Gastrocnemius medialis (tissue), 4 donors: Measurements from ENCODE around the gene PARD6A. TPM values are rescaled to one million over a fixed set of nuclear protein-coding genes. Genes with fewer than 3 reads are reported as not detected.

Experiments used
- ATAC-seq, 2 donors: fragments of 150-250 bp; one replicate each; pipeline ENCODE4 v1.9.1; 2016
- DNase-seq, 2 donors: peaks; one replicate each; pipeline ENCODE4 v3.0.0-alpha.2; 2019
- H3K27ac ChIP-seq, 4 donors: fragments of 200-600 bp; sonication (generic); 1 replicate in 1 of 4; 2 replicates in 3 of 4; pipeline ENCODE4 v1.5.1; 2016 to 2018; ENCODE audit warnings: mild to moderate bottlenecking in 2 of 4, moderate library complexity in 1 of 4
- H3K27me3 ChIP-seq, 3 donors: fragments of 200-600 bp; sonication (generic) in 2 of 3; 1 replicate in 1 of 3; 2 replicates in 2 of 3; pipeline versions ENCODE4 v1.5.1 to v1.6.0; 2016 to 2019; ENCODE audit warnings: mild to moderate bottlenecking in 1 of 3, moderate library complexity in 1 of 3
- H3K36me3 ChIP-seq, 2 donors: fragments of 200-600 bp; sonication (generic) in 1 of 2; one replicate each; pipeline ENCODE4 v1.5.1; 2017 to 2018
- H3K4me1 ChIP-seq, 2 donors: fragments of 200-600 bp; sonication (generic) in 1 of 2; one replicate each; pipeline ENCODE4 v1.5.1; 2016 to 2017; ENCODE audit warnings: mild to moderate bottlenecking in 2 of 2
- H3K4me3 ChIP-seq, 4 donors: fragments of 200-600 bp; sonication (generic) in 3 of 4; 1 replicate in 1 of 4; 2 replicates in 3 of 4; pipeline ENCODE4 v1.5.1; 2016 to 2019; ENCODE audit warnings: mild to moderate bottlenecking in 2 of 4
- H3K9me3 ChIP-seq, 3 donors: fragments of 200-600 bp; sonication (generic) in 2 of 3; 1 replicate in 1 of 3; 2 replicates in 2 of 3; pipeline ENCODE4 v1.5.1; 2016 to 2019
- CTCF ChIP-seq, 5 experiments: fragments of 450-650 bp in 3 of 5; fragments of 200-600 bp in 2 of 5; sonication (generic) in 2 of 5; IDR thresholded peaks in 4 of 5; conservative IDR thresholded peaks in 1 of 5; 1 replicate in 4 of 5; 2 replicates in 1 of 5; pipeline ENCODE4 v1.5.1; 2016 to 2019; ENCODE audit warnings: antibody characterized with exemption in 5 of 5, mild to moderate bottlenecking in 3 of 5, moderate library complexity in 3 of 5
- POLR2A ChIP-seq, 2 donors: fragments of 450-650 bp; IDR thresholded peaks; one replicate each; pipeline ENCODE4 v1.6.1; 2017; ENCODE audit warnings: antibody characterized with exemption in 2 of 2, mild to moderate bottlenecking in 2 of 2, moderate library complexity in 2 of 2
- in situ Hi-C, 4 donors: fragments of 200-750 bp; cut with MboI; loops; one replicate each; pipeline versions ENCODE4 v1.15.0 to v1.8.0; 2017; ENCODE audit warnings: low sequenced_read_pairs in 4 of 4
- intact Hi-C: fragments of 100-400 bp; cut with DNase I; formaldehyde crosslinking; loops from one replicate; pipeline ENCODE4 v1.15.1; 2023; ENCODE audit warnings: low total_unique reads
- total RNA-seq, 4 donors: library from RNA; depleted of rRNA; stranded (reverse); fragments of >200 nt; gene quantifications; one replicate each; pipeline versions ENCODE4 v1.1.0 to v1.2.3, GENCODE V29; 2016

The PARD6A gene
- total RNA-seq, 4 donors from 2014 or later: 2.7 to 17.3 (median 12.5) TPM

- DNase-seq: peak in 1 of 2 donors; percentile 20
- H3K9me3 ChIP-seq: no peaks in the 10 kb centered on the region
- peak overlapping the region; percentile 13 to 76 (median 50) for H3K27ac ChIP-seq
- intact Hi-C loops: no loop called here
- ATAC-seq: peak; percentile 41 to 58
- H3K4me3 ChIP-seq: no peak overlapping the region
- TF ChIP-seq POLR2A (IDR thresholded peaks at IDR 0.05) (peak; percentile 11 to 47), CTCF (IDR thresholded peaks at IDR 0.05 in 4 of 5, conservative IDR thresholded peaks at IDR 0.05 in 1 of 5) (no peak)
- no peaks in the 10 kb centered on the region for H3K36me3 ChIP-seq
- H3K27me3 ChIP-seq: no peaks in the 10 kb centered on the region
- peaks cover 26 to 35% of the 10 kb centered on the region in 2 donors for H3K4me1 ChIP-seq
- in situ Hi-C loops: no loop called here
Observed at GRCh38 chr16:67702130-67702529, 41.4 kb downstream of the PARD6A start.

- no peaks in the 10 kb centered on the region for H3K36me3 ChIP-seq
- H3K9me3 ChIP-seq: no peaks in the 10 kb centered on the region
- DNase-seq (no peak), ATAC-seq (no peak)
- H3K27ac ChIP-seq: peak overlapping the region; percentile 35 to 76 (median 50)
- H3K4me3 ChIP-seq: no peak overlapping the region
- TF ChIP-seq CTCF (IDR thresholded peaks at IDR 0.05 in 4 of 5, conservative IDR thresholded peaks at IDR 0.05 in 1 of 5) (no peak), POLR2A (IDR thresholded peaks at IDR 0.05) (no peak)
- no peaks in the 10 kb centered on the region for H3K27me3 ChIP-seq
- intact Hi-C loops (no loop called here), in situ Hi-C loops (no loop called here)
- H3K4me1 ChIP-seq: peaks cover 37 to 50% of the 10 kb centered on the region in 2 donors
Observed at GRCh38 chr16:67703626-67704025, 42.9 kb downstream of the PARD6A start.

- intact Hi-C loops (no loop called here), in situ Hi-C loops (no loop called here)
- Histone ChIP-seq H3K4me1 (peaks cover 42 to 55% of the 10 kb centered on the region in 2 donors), H3K9me3 (no peaks in the 10 kb centered on the region), H3K4me3 (no peak overlapping the region), H3K27me3 (no peaks in the 10 kb centered on the region), H3K36me3 (no peaks in the 10 kb centered on the region), H3K27ac (peak overlapping the region; percentile 35 to 76 (median 50))
- peak; percentile 54 to 77 for ATAC-seq
- TF ChIP-seq POLR2A (IDR thresholded peaks at IDR 0.05) (no peak), CTCF (IDR thresholded peaks at IDR 0.05 in 4 of 5, conservative IDR thresholded peaks at IDR 0.05 in 1 of 5) (no peak)
- DNase-seq: no peak
Observed at GRCh38 chr16:67704110-67704509, 43.4 kb downstream of the PARD6A start.

GRCh38 chr16:67707210-67707609 is 46.5 kb downstream of the PARD6A start:
- no peaks in the 10 kb centered on the region for H3K9me3 ChIP-seq
- H3K27me3 ChIP-seq: no peaks in the 10 kb centered on the region
- no peaks in the 10 kb centered on the region for H3K36me3 ChIP-seq
- ATAC-seq (no peak), DNase-seq (no peak)
- in situ Hi-C loops: no loop called here
- TF ChIP-seq POLR2A (IDR thresholded peaks at IDR 0.05) (no peak), CTCF (IDR thresholded peaks at IDR 0.05 in 4 of 5, conservative IDR thresholded peaks at IDR 0.05 in 1 of 5) (no peak)
- peaks cover 43 to 53% of the 10 kb centered on the region in 2 donors for H3K4me1 ChIP-seq
- intact Hi-C loops: no loop called here
- peak overlapping the region; percentile 71 to 81 (median 73) for H3K27ac ChIP-seq
- H3K4me3 ChIP-seq: no peak overlapping the region

- H3K36me3 ChIP-seq: no peaks in the 10 kb centered on the region
- in situ Hi-C loops: no loop called here
- no peak for ATAC-seq
- peak overlapping the region; percentile 71 to 81 (median 73) for H3K27ac ChIP-seq
- H3K4me1 ChIP-seq: peaks cover 42 to 47% of the 10 kb centered on the region in 2 donors
- H3K27me3 ChIP-seq: no peaks in the 10 kb centered on the region
- TF ChIP-seq CTCF (IDR thresholded peaks at IDR 0.05 in 4 of 5, conservative IDR thresholded peaks at IDR 0.05 in 1 of 5) (no peak), POLR2A (IDR thresholded peaks at IDR 0.05) (no peak)
- no peak for DNase-seq
- intact Hi-C loops: loop anchor here (2.0 kb wide), 1 partner anchor 33 kb away; no protein-coding TSS in a partner anchor
- no peaks in the 10 kb centered on the region for H3K9me3 ChIP-seq
- H3K4me3 ChIP-seq: no peak overlapping the region
Observed at GRCh38 chr16:67707790-67708189, 47.0 kb downstream of the PARD6A start.
